PC-9 (cell line): Measurements from ENCODE around the gene GFER.

Experiments used
- CTCF ChIP-seq: fragments of 200-600 bp; sonication (generic); conservative IDR thresholded peaks from 2 replicates; pipeline ENCODE4 v1.6.1; 2017; ENCODE audit warnings: mixed run types, antibody characterized with exemption, mild to moderate bottlenecking, moderate library complexity
- EZH2 ChIP-seq: fragments of 200-600 bp; sonication (generic); IDR thresholded peaks from 2 replicates; pipeline ENCODE4 v1.8.0; 2017; ENCODE audit warnings: antibody characterized with exemption, low read depth

GRCh38 chr16:2001035-2001434, 17.0 kb downstream of the GFER start:
- TF ChIP-seq CTCF (no peak), EZH2 (no peak)
